HL-60 (cell line): ENCODE results near the gene EBF4.

Source experiments
- DNase-seq, 2 experiments: peaks; one replicate each; pipeline ENCODE4 v3.0.0-alpha.2; 2010 to 2020; ENCODE audit warnings: low read depth in 1 of 2, low spot score in 1 of 2
- H3K27ac ChIP-seq: fragments of 250-450 bp; sonication (Bioruptor Pico); replicated peaks from 2 replicates; pipeline ENCODE4 v1.5.1; 2020; ENCODE audit warnings: mild to moderate bottlenecking, moderate library complexity
- H3K27me3 ChIP-seq: fragments of 250-450 bp; sonication (Bioruptor Pico); 2 replicates; pipeline ENCODE4 v1.5.1; 2021; ENCODE audit warnings: mild to moderate bottlenecking, moderate library complexity; ENCODE audit not compliant: insufficient read depth, poor library complexity, severe bottlenecking
- H3K4me3 ChIP-seq: replicated peaks from 2 replicates; pipeline ENCODE4 v1.5.1; 2011; ENCODE audit warnings: mild to moderate bottlenecking, control low read depth, low read length; ENCODE audit not compliant: insufficient read depth
- CTCF ChIP-seq: IDR thresholded peaks from one replicate; pipeline ENCODE4 v1.5.1; 2011; ENCODE audit warnings: low read length, control low read depth, inconsistent platforms; ENCODE audit not compliant: insufficient read depth
- GABPA ChIP-seq: IDR thresholded peaks from 2 replicates; pipeline ENCODE4 v1.6.1; 2012; ENCODE audit warnings: low read depth
- POLR2AphosphoS5 ChIP-seq: IDR thresholded peaks from 2 replicates; pipeline ENCODE4 v1.6.1; 2012; ENCODE audit warnings: low read depth
- SPI1 ChIP-seq: IDR thresholded peaks from 2 replicates; pipeline ENCODE4 v1.6.1; 2012; ENCODE audit warnings: low read depth, mild to moderate bottlenecking, borderline replicate concordance
- TF ChIP-seq, protein P1 (sequence below): IDR thresholded peaks from 2 replicates; pipeline ENCODE4 v1.6.1; 2012; ENCODE audit warnings: low read depth; ENCODE audit not compliant: insufficient replicate concordance

The EBF4 gene

DNA sequence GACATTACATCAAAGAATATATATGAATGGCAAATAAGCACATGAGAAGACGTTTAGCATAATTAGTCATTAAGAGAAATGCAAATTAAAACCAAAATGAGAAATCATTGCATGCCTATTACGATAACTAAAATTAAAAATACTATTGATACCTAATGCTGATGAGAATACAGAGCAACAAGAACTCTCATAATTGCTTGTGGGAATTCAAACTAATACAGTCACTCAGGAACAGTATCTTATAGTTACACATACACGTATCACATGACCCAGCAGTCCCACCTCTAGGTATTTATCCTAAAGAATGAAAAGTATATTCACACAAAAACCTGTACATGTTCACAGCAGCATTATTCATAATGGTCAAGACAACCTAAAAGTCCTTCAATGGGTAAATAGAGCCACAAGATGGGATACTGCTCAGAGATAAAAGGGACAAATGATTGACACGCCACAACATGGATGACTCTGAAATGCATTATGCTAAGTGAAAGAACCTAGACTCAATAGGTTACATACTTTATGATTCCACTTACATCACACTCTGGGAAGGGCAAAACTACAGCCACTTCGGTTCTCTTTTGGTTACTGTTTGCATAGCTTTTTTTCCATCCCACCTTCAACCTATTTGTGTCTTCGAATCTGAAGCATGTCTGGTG lies 91.5 kb downstream of the EBF4 start:
- peaks cover 2% of the 10 kb centered on the region for H3K27me3 ChIP-seq
- no peak overlapping the region for H3K4me3 ChIP-seq
- H3K27ac ChIP-seq: no peak overlapping the region
- TF ChIP-seq POLR2AphosphoS5: no peak
- no peak for TF ChIP-seq CTCF
- TF ChIP-seq, protein P1, sequence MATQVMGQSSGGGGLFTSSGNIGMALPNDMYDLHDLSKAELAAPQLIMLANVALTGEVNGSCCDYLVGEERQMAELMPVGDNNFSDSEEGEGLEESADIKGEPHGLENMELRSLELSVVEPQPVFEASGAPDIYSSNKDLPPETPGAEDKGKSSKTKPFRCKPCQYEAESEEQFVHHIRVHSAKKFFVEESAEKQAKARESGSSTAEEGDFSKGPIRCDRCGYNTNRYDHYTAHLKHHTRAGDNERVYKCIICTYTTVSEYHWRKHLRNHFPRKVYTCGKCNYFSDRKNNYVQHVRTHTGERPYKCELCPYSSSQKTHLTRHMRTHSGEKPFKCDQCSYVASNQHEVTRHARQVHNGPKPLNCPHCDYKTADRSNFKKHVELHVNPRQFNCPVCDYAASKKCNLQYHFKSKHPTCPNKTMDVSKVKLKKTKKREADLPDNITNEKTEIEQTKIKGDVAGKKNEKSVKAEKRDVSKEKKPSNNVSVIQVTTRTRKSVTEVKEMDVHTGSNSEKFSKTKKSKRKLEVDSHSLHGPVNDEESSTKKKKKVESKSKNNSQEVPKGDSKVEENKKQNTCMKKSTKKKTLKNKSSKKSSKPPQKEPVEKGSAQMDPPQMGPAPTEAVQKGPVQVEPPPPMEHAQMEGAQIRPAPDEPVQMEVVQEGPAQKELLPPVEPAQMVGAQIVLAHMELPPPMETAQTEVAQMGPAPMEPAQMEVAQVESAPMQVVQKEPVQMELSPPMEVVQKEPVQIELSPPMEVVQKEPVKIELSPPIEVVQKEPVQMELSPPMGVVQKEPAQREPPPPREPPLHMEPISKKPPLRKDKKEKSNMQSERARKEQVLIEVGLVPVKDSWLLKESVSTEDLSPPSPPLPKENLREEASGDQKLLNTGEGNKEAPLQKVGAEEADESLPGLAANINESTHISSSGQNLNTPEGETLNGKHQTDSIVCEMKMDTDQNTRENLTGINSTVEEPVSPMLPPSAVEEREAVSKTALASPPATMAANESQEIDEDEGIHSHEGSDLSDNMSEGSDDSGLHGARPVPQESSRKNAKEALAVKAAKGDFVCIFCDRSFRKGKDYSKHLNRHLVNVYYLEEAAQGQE: no peak
- TF ChIP-seq SPI1: no peak
- TF ChIP-seq GABPA: no peak
- no peak for DNase-seq

GRCh38 chr20:2793471-2793870 lies 100.9 kb downstream of the EBF4 start:
- no peak for DNase-seq
- TF ChIP-seq SPI1: no peak
- no peak for TF ChIP-seq CTCF
- TF ChIP-seq, protein P1: no peak
- TF ChIP-seq GABPA: no peak
- TF ChIP-seq POLR2AphosphoS5: no peak
- Histone ChIP-seq H3K4me3 (no peak overlapping the region), H3K27me3 (peaks cover 4% of the 10 kb centered on the region), H3K27ac (no peak overlapping the region)

- Histone ChIP-seq H3K27ac (no peak overlapping the region), H3K4me3 (no peak overlapping the region), H3K27me3 (peaks cover 10% of the 10 kb centered on the region)
- TF ChIP-seq, protein P1: no peak
- no peak for TF ChIP-seq GABPA
- DNase-seq: no peak
These were observed 101.7 kb downstream of the EBF4 start for GRCh38 chr20:2794202-2794748.
